IMR-90 (cell line): ENCODE data around the gene ASTN2.

Experiments used
- BHLHE40 ChIP-seq: fragments of 150-350 bp; IDR thresholded peaks from 2 replicates; pipeline ENCODE4 v1.6.1; 2016; ENCODE audit warnings: mild to moderate bottlenecking, low read depth, low read length
- CEBPB ChIP-seq: IDR thresholded peaks from 2 replicates; pipeline ENCODE4 v1.6.1; 2012; ENCODE audit warnings: low read depth, low read length, improper control_type of control experiment
- CHD1 ChIP-seq: IDR thresholded peaks from 2 replicates; pipeline ENCODE4 v1.6.1; 2012; ENCODE audit warnings: low read depth, low read length, improper control_type of control experiment
- FOS ChIP-seq: fragments of 150-350 bp; IDR thresholded peaks from 2 replicates; pipeline ENCODE4 v1.6.1; 2016; ENCODE audit warnings: low read depth, low read length
- MAZ ChIP-seq: IDR thresholded peaks from 2 replicates; pipeline ENCODE4 v1.6.1; 2012; ENCODE audit warnings: low read depth, mild to moderate bottlenecking, low read length, improper control_type of control experiment, moderate library complexity, borderline replicate concordance
- POLR2A ChIP-seq: IDR thresholded peaks from 2 replicates; pipeline ENCODE4 v1.6.1; 2012; ENCODE audit warnings: mild to moderate bottlenecking, low read depth, low read length
- RAD21 ChIP-seq: IDR thresholded peaks from 2 replicates; pipeline ENCODE4 v1.6.1; 2012; ENCODE audit warnings: low read length, improper control_type of control experiment
- SMC3 ChIP-seq: fragments of 150-350 bp; IDR thresholded peaks from 2 replicates; pipeline ENCODE4 v1.6.1; 2016; ENCODE audit warnings: low read depth, mild to moderate bottlenecking, antibody characterized with exemption, low read length, moderate library complexity
- TF ChIP-seq, protein P1 (sequence below): conservative IDR thresholded peaks from 2 replicates; pipeline ENCODE4 v1.5.1; 2012; ENCODE audit warnings: mild to moderate bottlenecking, low read depth, low read length, improper control_type of control experiment
- TF ChIP-seq, protein P2 (sequence below): fragments of 150-350 bp; IDR thresholded peaks from 2 replicates; pipeline ENCODE4 v1.6.1; 2017; ENCODE audit warnings: mild to moderate bottlenecking, antibody characterized with exemption, low read length, low read depth

DNA sequence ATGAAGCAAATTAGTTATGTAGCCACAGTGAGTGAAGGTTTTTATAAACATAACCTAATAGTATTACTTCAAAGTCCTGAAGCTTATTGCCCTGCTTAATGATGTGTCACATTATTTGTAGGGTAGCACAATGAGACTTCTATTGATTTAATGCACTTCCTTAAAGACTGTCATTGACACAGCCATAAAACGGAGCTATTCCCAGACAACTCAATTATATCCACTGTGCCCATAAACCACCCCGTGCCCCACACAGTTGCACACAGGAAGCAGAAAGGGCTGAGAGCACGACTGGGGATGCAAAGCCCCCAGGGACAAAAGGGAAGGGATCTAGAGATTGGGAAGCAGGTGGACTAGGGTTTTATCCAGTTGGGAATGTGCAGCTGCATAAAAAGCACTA is 690.7 kb downstream of the ASTN2 start:
- no peak for TF ChIP-seq MAZ
- TF ChIP-seq, protein P1, sequence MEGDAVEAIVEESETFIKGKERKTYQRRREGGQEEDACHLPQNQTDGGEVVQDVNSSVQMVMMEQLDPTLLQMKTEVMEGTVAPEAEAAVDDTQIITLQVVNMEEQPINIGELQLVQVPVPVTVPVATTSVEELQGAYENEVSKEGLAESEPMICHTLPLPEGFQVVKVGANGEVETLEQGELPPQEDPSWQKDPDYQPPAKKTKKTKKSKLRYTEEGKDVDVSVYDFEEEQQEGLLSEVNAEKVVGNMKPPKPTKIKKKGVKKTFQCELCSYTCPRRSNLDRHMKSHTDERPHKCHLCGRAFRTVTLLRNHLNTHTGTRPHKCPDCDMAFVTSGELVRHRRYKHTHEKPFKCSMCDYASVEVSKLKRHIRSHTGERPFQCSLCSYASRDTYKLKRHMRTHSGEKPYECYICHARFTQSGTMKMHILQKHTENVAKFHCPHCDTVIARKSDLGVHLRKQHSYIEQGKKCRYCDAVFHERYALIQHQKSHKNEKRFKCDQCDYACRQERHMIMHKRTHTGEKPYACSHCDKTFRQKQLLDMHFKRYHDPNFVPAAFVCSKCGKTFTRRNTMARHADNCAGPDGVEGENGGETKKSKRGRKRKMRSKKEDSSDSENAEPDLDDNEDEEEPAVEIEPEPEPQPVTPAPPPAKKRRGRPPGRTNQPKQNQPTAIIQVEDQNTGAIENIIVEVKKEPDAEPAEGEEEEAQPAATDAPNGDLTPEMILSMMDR = no peak
- TF ChIP-seq CHD1 = no peak
- no peak for TF ChIP-seq FOS
- TF ChIP-seq CEBPB = no peak
- no peak for TF ChIP-seq POLR2A
- no peak for TF ChIP-seq SMC3
- TF ChIP-seq BHLHE40 = no peak
- TF ChIP-seq, protein P2, sequence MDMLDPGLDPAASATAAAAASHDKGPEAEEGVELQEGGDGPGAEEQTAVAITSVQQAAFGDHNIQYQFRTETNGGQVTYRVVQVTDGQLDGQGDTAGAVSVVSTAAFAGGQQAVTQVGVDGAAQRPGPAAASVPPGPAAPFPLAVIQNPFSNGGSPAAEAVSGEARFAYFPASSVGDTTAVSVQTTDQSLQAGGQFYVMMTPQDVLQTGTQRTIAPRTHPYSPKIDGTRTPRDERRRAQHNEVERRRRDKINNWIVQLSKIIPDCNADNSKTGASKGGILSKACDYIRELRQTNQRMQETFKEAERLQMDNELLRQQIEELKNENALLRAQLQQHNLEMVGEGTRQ = no peak
- no peak for TF ChIP-seq RAD21
